Left colon (tissue), 2 donors: ENCODE results near the gene SPINK4. TPM values are rescaled to one million over a fixed set of nuclear protein-coding genes. Genes with fewer than 3 reads are reported as not detected.

Experiments used
- ATAC-seq: fragments of 200-7000 bp; cut with Tn5 transposase; one replicate; pipeline ENCODE4 v1.9.1; 2020; ENCODE audit warnings: mild to moderate bottlenecking, moderate library complexity
- DNase-seq, 2 donors: peaks; one replicate each; pipeline ENCODE4 v3.0.0-alpha.2; 2020
- intact Hi-C, 2 donors: fragments of 100-400 bp; cut with DNase I in 1 of 2; cut with micrococcal nuclease in 1 of 2; formaldehyde crosslinking; loops; one replicate each; pipeline versions ENCODE4 v1.11.2 to v1.14.0; 2022; cut with DNase I, micrococcal nuclease
- total RNA-seq, 2 donors: library from RNA; stranded (reverse); fragmentation: NEBNext Ultra II Directional; extraction: Animal tissue kit (Norgen Biotek cat#: 25700); gene quantifications; one replicate each; pipeline ENCODE4 v1.2.1, GENCODE V29; 2021
- donor health status: DM: no; HTN: no; CAD: no.
- donor health status: DM: yes; HTN: yes; CAD: no.

The SPINK4 gene
- total RNA-seq, 2 donors from 2014 or later: 13.9 to 146 TPM

GRCh38 chr9:33285502-33285901, 45.5 kb downstream of the SPINK4 start:
- intact Hi-C loops: no loop called here
- ATAC-seq (no peak), DNase-seq (no peak)

- peak; percentile 17 for ATAC-seq
- peak; percentile 37 to 50 for DNase-seq
- intact Hi-C loops: no loop called here
These were observed 47.1 kb downstream of the SPINK4 start for GRCh38 chr9:33287087-33287490.

- intact Hi-C loops: no loop called here
- no peak for ATAC-seq
- no peak for DNase-seq
These were observed 48.3 kb downstream of the SPINK4 start for GRCh38 chr9:33288235-33288634.

- DNase-seq: no peak
- no peak for ATAC-seq
- intact Hi-C loops: no loop called here
These were observed 49.0 kb downstream of the SPINK4 start for GRCh38 chr9:33288828-33289483.

- intact Hi-C loops: no loop called here
- ATAC-seq (peak; percentile 0), DNase-seq (peak in 1 of 2 donors; percentile 33)
These were observed 49.5 kb downstream of the SPINK4 start for GRCh38 chr9:33289496-33289895.

- peak; percentile 18 for ATAC-seq
These were observed 49.9 kb downstream of the SPINK4 start for GRCh38 chr9:33289936-33290246.

GRCh38 chr9:33290247-33291030, 50.5 kb downstream of the SPINK4 start, which contains the start of gene NFX1:
Gene NFX1, plus strand, starts transcription at chr9:33290516. Its CDS starts 57 bp downstream, at chr9:33290573.
- DNase-seq: peak; percentile 97 to 98
- peak; percentile 88 for ATAC-seq
- intact Hi-C loops: no loop called here

More at GRCh38 chr9:33289936-33290246, 49.9 kb downstream of the SPINK4 start:
- no peak for DNase-seq
- intact Hi-C loops: no loop called here

- intact Hi-C loops: no loop called here
- ATAC-seq: no peak
- DNase-seq: no peak
These were observed 51.0 kb downstream of the SPINK4 start for GRCh38 chr9:33291031-33291397.

- DNase-seq (no peak), ATAC-seq (no peak)
- intact Hi-C loops: no loop called here
These were observed 51.9 kb downstream of the SPINK4 start for GRCh38 chr9:33291901-33292300.

GRCh38 chr9:33293782-33294181, 53.8 kb downstream of the SPINK4 start:
- no peak for ATAC-seq
- no peak for DNase-seq
- intact Hi-C loops: no loop called here

- DNase-seq (no peak), ATAC-seq (no peak)
- intact Hi-C loops: no loop called here
These were observed 54.9 kb downstream of the SPINK4 start for GRCh38 chr9:33294670-33295432.

- no peak for ATAC-seq
- intact Hi-C loops: no loop called here
These were observed 55.6 kb downstream of the SPINK4 start for GRCh38 chr9:33295571-33295970.

GRCh38 chr9:33297432-33297831, 57.5 kb downstream of the SPINK4 start:
- intact Hi-C loops: no loop called here
- DNase-seq (peak; percentile 77 to 80), ATAC-seq (peak; percentile 80)

More at GRCh38 chr9:33295571-33295970, 55.6 kb downstream of the SPINK4 start:
- no peak for DNase-seq

Other genes starting within 250 kb of the SPINK4 start
- gene APTX, start 238.5 kb upstream of the SPINK4 start, total RNA-seq: 10 to 100 TPM; 17.6 to 23.6 TPM
- 10 to 100 TPM; 56.7 to 75.9 TPM for gene DNAJA1, start 214.9 kb upstream of the SPINK4 start, total RNA-seq
- 10 to 100 TPM; 15.3 to 16.6 TPM for gene SMU1, start 163.5 kb upstream of the SPINK4 start, total RNA-seq
- 100 to 1,000 TPM; 106 to 115 TPM for gene B4GALT1, start 72.8 kb upstream of the SPINK4 start, total RNA-seq
- gene BAG1, start 24.5 kb downstream of the SPINK4 start, total RNA-seq: 100 to 1,000 TPM; 159 to 163 TPM
- gene CHMP5, start 24.9 kb downstream of the SPINK4 start, total RNA-seq: 100 to 1,000 TPM in 1 of 2 donors, 10 to 100 TPM in 1; 81.0 to 106 TPM
- gene NFX1, start 50.3 kb downstream of the SPINK4 start, total RNA-seq: 10 to 100 TPM; 35.2 to 38.3 TPM
- 10 to 100 TPM in 1 of 2 donors, 1 to 10 TPM in 1; 8.3 to 21.0 TPM for gene AQP7, start 162.4 kb downstream of the SPINK4 start, total RNA-seq
- 1 to 10 TPM; 6.8 to 8.4 TPM for gene AQP3, start 207.4 kb downstream of the SPINK4 start, total RNA-seq
- 10 to 100 TPM; 14.4 to 20.3 TPM for gene NOL6, start 233.8 kb downstream of the SPINK4 start, total RNA-seq